Activated B cell treated with CpG ODN at 0.5 μM for 24 hours (primary cell): Measurements from ENCODE around the gene DNAH9. TPM values are rescaled to one million over a fixed set of nuclear protein-coding genes. Genes with fewer than 3 reads are reported as not detected.

Experiments
- ATAC-seq: fragments of 200-7000 bp; cut with Tn5 transposase; one replicate; pipeline ENCODE4 v1.10.0; 2021; ENCODE audit warnings: low read depth, mild to moderate bottlenecking, moderate library complexity
- CTCF ChIA-PET: fragments of 350-600 bp; sonication (Branson Sonifier 250); formaldehyde crosslinking; loops from one replicate; lab custom pipeline; 2021; ENCODE audit warnings: antibody characterized with exemption; lab: Charles Lee
- POLR2A ChIA-PET: fragments of 350-600 bp; sonication (Branson Sonifier 250); formaldehyde crosslinking; loops from one replicate; lab custom pipeline; 2021; ENCODE audit warnings: antibody characterized with exemption; lab: Charles Lee
- DNase-seq: peaks from one replicate; pipeline ENCODE4 v3.0.0; 2022
- H3K27ac Mint-ChIP-seq: one replicate; pipeline ENCODE4 v1.8.0; 2020; ENCODE audit warnings: mixed read lengths
- H3K27me3 Mint-ChIP-seq: one replicate; pipeline ENCODE4 v1.8.0; 2021; ENCODE audit warnings: mixed read lengths
- H3K36me3 Mint-ChIP-seq: one replicate; pipeline ENCODE4 v1.8.0; 2021; ENCODE audit warnings: low read depth, mixed read lengths
- H3K4me1 Mint-ChIP-seq: one replicate; pipeline ENCODE4 v1.8.0; 2021; ENCODE audit warnings: mixed read lengths
- H3K4me3 Mint-ChIP-seq: one replicate; pipeline ENCODE4 v1.8.0; 2020; ENCODE audit warnings: mild to moderate bottlenecking, mixed read lengths
- H3K9me3 Mint-ChIP-seq: one replicate; pipeline ENCODE4 v1.8.0; 2020; ENCODE audit warnings: mixed read lengths
- CTCF ChIP-seq: fragments of 200-600 bp; IDR thresholded peaks from one replicate; pipeline ENCODE4 v1.8.0; 2022; ENCODE audit warnings: antibody characterized with exemption, mild to moderate bottlenecking
- intact Hi-C: fragments of 100-400 bp; cut with micrococcal nuclease; formaldehyde crosslinking; loops from one replicate; pipeline ENCODE4 v1.15.1; 2024
- total RNA-seq: library from RNA; stranded (reverse); gene quantifications from 2 replicates; pipeline ENCODE4 v1.2.3, GENCODE V29; 2022

DNAH9 gene
- total RNA-seq, 1 donor from 2014 or later = not detected

GRCh38 chr17:11986179-11986941 lies 388.1 kb downstream of the DNAH9 start:
- POLR2A ChIA-PET = interaction anchor here (1.4 kb wide), 1 partner anchor 11 kb away, joined by 3 read pairs; the partner anchor contains the start of gene ZNF18

GRCh38 chr17:11986942-11987329 lies 388.7 kb downstream of the DNAH9 start:
- no peaks in the 10 kb centered on the region for H3K4me1 Mint-ChIP-seq
- DNase-seq = no peak
- intact Hi-C loops = no loop called here
- ChIA-PET CTCF (no interaction called here), POLR2A (interaction anchor here (1.4 kb wide), 1 partner anchor 11 kb away, joined by 3 read pairs; the partner anchor contains the start of gene ZNF18)
- no peak for TF ChIP-seq CTCF
- no peaks in the 10 kb centered on the region for H3K9me3 Mint-ChIP-seq
- H3K27ac Mint-ChIP-seq = no peak overlapping the region
- no peaks in the 10 kb centered on the region for H3K27me3 Mint-ChIP-seq
- no peak overlapping the region for H3K4me3 Mint-ChIP-seq
- no peak for ATAC-seq
- peaks cover 75% of the 10 kb centered on the region for H3K36me3 Mint-ChIP-seq

More at GRCh38 chr17:11986179-11986941, 388.1 kb downstream of the DNAH9 start:
- Mint-ChIP-seq H3K36me3 (peaks cover 78% of the 10 kb centered on the region), H3K27ac (no peak overlapping the region), H3K4me3 (no peak overlapping the region), H3K9me3 (no peaks in the 10 kb centered on the region), H3K27me3 (no peaks in the 10 kb centered on the region), H3K4me1 (no peaks in the 10 kb centered on the region)
- CTCF ChIA-PET = no interaction called here
- intact Hi-C loops = no loop called here
- ATAC-seq (no peak), DNase-seq (no peak)
- no peak for TF ChIP-seq CTCF

GRCh38 chr17:11990363-11990983 lies 392.2 kb downstream of the DNAH9 start:
- ChIA-PET CTCF (no interaction called here), POLR2A (no interaction called here)
- intact Hi-C loops = no loop called here
- no peak overlapping the region for H3K27ac Mint-ChIP-seq
- no peak overlapping the region for H3K4me3 Mint-ChIP-seq
- no peaks in the 10 kb centered on the region for H3K27me3 Mint-ChIP-seq
- DNase-seq (no peak), ATAC-seq (no peak)
- peaks cover 5% of the 10 kb centered on the region for H3K4me1 Mint-ChIP-seq
- TF ChIP-seq CTCF = no peak
- peaks cover 62% of the 10 kb centered on the region for H3K36me3 Mint-ChIP-seq
- no peaks in the 10 kb centered on the region for H3K9me3 Mint-ChIP-seq

- DNase-seq (no peak), ATAC-seq (no peak)
- Mint-ChIP-seq H3K27me3 (no peaks in the 10 kb centered on the region), H3K9me3 (no peaks in the 10 kb centered on the region), H3K4me3 (no peak overlapping the region), H3K4me1 (peaks cover 10% of the 10 kb centered on the region), H3K36me3 (peaks cover 57% of the 10 kb centered on the region), H3K27ac (no peak overlapping the region)
- intact Hi-C loops = no loop called here
- POLR2A ChIA-PET = no interaction called here
- CTCF ChIA-PET = no interaction called here
- TF ChIP-seq CTCF = no peak
Observed at GRCh38 chr17:11991461-11991860, 393.2 kb downstream of the DNAH9 start.

GRCh38 chr17:11996722-11997146 lies 398.5 kb downstream of the DNAH9 start:
- TF ChIP-seq CTCF = no peak
- CTCF ChIA-PET = interaction anchor here (0.9 to 1.9 kb wide), 2 partner anchors 24 to 27 kb away, joined by 4 to 11 read pairs; partner anchors contain the start of gene MAP2K4
- Mint-ChIP-seq H3K27me3 (no peaks in the 10 kb centered on the region), H3K4me3 (peak overlapping the region; percentile 93), H3K4me1 (peaks cover 19% of the 10 kb centered on the region), H3K27ac (peak overlapping the region; percentile 81), H3K36me3 (peaks cover 19% of the 10 kb centered on the region), H3K9me3 (peaks cover 4% of the 10 kb centered on the region)
- ATAC-seq (peak; percentile 29), DNase-seq (no peak)
- POLR2A ChIA-PET = interaction anchor here (0.7 to 4.8 kb wide), 18 partner anchors 8 to 1301 kb away, joined by 3 to 191 read pairs (median 4); partner anchors contain the start of genes ELAC2 and MAP2K4
- intact Hi-C loops = loop anchor here (1.0 to 5.0 kb wide), 5 partner anchors 24 to 1299 kb away; partner anchors contain the start of genes ADPRM, ELAC2, MAP2K4 and SCO1
